Measurements from ENCODE around the gene CST5.
"Not testable (repeated sequence)": the region's sequence is repeated elsewhere in the genome, so short reads cannot be mapped to it uniquely, and the experiment has no call there.

The CST5 gene, protein sequence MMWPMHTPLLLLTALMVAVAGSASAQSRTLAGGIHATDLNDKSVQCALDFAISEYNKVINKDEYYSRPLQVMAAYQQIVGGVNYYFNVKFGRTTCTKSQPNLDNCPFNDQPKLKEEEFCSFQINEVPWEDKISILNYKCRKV

DNA sequence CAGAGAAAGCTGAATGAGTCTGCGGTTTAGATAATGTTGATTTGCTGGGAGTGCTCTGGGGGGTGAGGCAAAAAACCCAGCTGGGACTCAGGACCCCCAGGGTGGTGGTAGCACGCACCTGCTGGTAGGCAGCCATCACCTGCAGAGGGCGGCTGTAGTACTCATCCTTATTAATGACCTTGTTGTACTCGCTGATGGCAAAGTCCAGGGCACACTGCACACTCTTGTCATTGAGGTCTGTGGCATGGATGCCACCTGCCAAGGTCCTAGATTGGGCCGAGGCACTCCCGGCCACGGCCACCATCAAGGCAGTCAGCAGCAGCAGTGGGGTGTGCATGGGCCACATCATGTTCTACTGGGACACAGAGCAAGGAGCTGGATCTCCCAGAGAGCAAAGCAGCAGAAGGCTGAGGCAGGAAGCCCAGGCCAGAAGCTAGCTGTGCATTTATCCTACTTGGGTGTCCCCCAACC, at the start of gene CST5:
Gene CST5 (minus strand): TSS at position 421 of the 471 bp plus-strand sequence. CDS start 72 bp downstream, at position 349.
- DNase-seq (ENCODE audit: low read depth in 1 of 2, low spot score in 1 of 2), result no peak

DNA sequence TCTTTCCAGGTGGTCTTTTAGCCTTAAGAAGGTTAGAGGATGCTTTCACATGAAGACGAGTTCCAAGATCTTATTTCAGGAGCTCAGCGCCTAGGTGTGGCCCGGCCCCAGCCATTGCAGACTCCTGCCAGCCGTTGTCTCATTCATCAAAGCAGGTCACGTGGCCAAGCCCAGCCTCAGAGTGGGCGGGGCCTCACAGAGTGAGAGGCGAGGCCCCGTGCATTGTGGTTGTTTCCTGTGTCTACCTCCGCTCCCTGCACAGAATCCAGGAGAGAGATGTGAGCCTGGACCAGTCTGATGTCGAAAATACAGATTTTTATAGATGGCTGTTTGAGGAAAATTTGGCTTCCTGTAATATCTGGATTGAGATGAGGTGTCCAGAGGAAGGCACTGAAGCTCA, 49.2 kb upstream of the CST5 start:
- no peak for DNase-seq (ENCODE audit: low read depth in 1 of 2, low spot score in 1 of 2)

DNA sequence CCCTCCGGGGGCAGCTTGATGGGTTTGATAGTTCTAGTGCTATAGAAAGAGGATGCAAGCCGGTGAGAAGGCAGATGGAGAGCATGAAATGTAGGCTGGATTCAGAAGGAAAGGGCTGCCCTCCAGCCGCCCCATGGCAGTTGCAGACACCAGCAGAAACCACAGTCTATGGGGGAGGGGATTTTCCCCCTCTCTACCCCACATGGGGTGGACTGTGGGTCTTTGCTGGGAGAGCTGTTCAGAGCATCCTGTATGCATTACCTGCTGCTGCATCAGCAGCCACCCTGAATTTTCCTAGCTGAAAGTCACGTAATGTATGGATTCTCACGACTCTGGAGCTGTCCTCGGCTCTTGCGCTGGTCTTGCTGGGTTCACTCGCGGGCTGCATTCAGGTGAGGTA, 48.8 kb upstream of the CST5 start:
- DNase-seq (ENCODE audit: low read depth in 1 of 2, low spot score in 1 of 2), result no peak

DNA sequence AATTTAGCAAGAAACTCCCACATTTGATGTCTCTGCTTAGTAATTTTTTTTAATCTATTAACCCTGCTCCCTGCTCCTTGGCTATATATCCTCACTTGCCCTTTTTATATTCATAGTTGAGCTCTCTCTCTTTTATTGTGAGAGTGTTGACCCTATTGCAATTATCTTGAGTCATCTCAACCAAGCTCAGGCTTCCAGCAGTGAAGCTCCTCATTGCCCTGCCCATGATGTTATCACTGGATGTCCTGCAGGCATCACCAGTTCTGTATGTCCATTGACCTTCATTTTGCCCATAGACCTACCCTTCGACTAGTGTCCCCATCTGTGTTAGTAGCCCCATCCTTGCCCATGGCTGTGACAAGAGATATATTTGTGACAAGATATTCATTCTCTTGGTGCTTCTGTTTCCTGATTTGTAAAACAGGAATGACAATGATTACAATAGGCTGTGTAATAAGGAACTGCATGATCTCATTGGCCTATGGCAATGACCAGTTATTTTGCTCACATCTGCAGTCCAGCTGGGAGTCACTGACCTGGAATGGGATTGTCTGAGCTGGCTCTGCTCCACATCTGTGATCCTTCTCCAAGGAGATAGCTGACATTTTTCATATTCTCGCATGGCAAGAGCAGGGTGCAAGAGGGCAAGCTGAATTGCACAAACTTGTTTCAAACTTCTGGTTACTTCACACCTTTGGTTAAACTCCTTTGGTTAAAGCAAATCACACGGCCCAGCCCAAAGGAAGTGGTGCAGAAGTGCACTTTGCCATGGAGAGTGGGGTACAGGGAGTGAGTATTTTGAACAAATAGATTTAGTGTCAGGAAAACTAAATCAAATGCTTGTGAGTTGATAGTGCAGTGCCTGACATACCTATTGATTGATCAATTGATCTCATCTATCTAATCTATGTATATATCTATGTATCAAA, 47.7 kb upstream of the CST5 start:
- DNase-seq (ENCODE audit: low read depth in 1 of 2, low spot score in 1 of 2), result no peak

DNA sequence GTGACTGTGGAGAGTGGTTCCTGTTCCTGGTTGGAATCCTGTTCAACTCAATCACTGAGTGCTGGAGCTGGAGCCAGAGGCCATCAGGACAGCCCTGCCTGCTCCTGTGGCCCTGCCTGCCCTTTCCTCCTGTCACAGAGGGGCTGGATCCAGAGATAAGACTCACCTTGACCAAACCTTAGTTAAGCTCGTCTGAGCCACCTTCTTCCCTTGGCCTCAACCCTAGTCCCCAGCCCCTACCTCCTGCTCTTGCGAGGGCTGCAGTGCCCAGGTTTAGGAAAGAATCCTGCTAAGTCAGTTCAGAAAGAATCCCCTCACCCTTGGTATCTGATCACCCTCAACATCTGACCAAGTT, 47.0 kb upstream of the CST5 start:
- DNase-seq (ENCODE audit: low read depth in 1 of 2, low spot score in 1 of 2), result no peak

DNA sequence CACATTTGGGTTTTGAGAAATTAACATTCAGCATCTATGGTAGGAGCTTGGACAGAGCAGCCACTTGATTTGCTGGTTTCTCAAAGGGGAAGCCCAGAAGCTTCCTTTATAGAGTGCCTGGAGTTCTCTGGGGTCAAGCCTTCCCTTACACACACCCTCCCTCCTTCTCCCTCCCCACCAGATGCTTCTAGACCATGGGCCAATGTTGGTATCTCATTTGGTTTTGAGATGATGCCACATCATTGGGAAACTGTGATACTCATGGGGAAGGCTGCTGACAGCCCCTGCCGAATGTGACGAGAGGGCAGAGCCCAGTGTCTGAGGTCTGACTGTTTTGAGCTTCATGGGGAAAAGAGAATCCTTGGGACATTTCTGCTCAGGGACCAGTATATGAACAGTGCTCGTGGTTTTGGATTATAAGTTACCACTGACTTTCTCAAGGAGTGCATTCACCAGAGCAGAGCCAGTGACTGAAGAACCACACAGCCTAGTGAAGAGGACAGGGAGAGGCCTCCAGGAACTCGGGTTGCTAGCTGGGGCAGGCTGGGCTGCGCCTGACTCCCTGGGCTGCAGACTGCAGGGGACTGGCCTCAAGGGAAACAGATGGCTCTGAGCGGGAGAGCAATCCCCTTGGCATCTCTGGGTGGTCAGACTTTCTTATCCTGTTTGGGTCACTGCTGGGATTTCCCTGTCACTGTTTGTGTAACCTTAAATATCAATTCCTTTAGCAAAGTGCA, 46.4 kb upstream of the CST5 start:
- DNase-seq (ENCODE audit: low read depth in 1 of 2, low spot score in 1 of 2), result no peak

DNA sequence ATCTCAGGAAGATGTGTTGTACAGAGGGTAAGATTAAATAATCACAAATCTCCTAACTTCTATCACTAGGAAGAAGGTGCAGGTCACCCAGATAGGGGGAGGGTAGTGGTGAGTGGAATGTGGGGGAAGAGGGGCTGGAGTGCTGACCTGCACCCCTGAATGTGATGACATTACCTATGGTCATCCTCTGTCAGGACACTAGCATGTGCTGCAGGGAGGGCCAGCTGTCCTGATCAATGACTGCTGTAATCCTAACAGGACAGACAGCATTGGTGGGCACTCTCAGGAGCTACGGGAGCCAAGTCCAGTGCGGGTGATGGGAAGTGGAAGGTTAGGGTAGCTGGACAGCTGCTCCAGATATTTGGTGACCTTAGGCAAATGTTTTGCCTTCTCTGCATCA, 45.2 kb upstream of the CST5 start:
- DNase-seq (ENCODE audit: low read depth in 1 of 2, low spot score in 1 of 2), result no peak

DNA sequence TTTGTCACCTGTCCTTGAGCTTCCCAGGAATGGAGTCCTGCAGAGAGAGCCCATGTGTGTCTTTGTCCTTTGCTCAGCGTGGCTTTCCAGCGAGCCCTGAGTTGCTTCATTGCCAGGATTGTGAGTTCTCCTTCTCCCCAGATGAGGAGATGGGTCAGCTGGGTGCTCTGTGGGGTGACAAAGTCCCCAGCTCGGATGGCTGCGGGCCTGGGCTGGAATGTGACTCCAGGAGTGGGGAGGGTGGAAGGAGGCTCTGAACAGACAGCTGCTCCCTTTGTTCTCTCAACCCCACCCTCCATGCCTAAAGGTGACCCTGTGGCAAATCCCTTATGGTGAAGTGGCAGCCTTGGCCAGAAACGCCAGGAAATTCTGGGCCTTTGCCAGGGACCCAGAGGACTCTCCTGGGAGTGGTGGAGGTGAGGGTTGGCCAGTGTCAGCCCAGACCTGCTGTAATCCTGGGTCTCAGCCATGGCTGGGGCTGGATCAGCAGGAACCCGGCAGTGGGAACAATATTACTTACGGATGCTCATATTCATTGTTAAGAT, 44.4 kb upstream of the CST5 start:
- no peak for DNase-seq (ENCODE audit: low read depth in 1 of 2, low spot score in 1 of 2)

DNA sequence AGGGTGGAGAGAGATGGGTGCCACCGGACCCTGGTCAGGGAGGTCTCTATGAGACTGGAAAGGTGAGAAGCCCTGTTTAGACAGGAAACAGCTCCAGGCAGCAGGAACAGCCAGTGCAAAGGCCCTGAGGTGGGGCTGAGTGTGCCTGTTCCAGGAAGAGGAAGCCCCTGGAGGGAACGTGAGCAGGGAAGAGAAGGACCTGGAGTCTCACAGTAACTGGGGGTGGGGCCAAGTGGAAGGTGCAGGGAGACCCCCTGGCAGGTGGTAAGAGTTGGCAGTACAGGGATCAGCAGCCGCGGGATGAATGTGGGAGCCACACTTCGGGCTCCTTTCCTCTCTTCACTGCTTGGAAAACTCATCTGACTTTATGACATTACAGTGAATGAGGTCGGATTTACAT, 43.8 kb upstream of the CST5 start:
- no peak for DNase-seq (ENCODE audit: low read depth in 1 of 2, low spot score in 1 of 2)

DNA sequence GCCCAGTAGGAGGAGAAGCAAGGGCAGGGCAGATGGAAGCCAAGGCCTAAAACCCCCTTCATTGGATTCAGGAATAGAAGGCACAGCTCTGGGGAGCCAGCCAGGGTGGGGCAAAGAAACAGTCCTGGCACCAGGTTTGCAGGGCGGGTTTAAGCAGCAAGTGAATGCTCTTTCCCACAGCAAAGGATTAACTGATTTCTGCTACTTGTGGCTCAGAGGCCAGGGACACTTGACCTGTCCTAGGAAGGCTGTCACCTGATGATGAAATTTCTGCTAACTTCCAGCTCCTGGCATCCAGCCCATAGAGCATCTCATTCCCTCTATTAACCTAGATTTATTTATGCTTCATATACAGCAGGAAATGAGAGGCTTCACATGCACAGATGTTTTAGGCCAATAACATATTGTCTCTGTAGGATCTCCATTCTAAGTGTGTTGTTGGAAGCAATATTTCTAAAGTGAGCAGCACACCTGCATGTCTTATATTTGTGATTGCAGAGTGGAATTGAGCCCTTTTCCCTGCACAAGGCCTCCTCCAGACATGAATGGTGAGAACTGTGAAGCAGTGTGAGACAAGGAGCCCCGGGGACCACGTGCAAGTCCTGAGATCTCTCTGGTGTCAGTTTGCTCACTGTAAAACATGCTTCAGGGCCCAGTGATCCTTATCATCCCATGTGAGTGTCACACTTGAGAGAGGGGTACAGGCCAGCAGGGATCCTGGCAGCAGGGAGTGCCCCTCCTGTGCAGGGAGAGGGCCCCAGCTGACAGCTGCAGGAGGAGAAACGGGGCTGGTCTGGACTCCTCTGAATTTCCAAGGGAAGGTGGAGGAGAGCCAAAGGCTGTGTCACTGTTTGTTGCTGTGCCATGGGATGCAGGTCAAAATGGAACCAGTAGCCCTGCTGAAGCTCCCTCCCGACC, 41.1 kb upstream of the CST5 start:
- no peak for DNase-seq (ENCODE audit: low read depth in 1 of 2, low spot score in 1 of 2)

DNA sequence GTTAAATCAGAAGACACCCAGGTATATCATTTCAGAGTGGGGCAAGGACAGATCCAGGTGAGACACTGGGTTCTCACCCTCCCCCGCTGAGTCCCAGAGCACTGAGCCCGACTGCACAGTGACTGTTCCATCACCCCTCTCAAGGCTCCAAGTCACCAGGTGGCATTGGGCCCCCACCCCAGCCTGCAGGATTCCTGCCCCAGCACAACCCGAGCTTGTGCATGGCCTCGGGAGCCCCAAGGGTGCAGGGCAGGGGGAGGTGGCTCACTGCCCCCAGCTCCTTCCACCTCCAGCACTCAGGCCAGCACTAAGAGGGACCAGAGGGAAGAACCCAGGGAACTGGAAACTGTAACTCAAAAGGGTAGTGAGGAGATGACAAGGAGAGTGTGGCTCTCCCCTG, 39.3 kb upstream of the CST5 start:
- no peak for DNase-seq (ENCODE audit: low read depth in 1 of 2, low spot score in 1 of 2)

DNA sequence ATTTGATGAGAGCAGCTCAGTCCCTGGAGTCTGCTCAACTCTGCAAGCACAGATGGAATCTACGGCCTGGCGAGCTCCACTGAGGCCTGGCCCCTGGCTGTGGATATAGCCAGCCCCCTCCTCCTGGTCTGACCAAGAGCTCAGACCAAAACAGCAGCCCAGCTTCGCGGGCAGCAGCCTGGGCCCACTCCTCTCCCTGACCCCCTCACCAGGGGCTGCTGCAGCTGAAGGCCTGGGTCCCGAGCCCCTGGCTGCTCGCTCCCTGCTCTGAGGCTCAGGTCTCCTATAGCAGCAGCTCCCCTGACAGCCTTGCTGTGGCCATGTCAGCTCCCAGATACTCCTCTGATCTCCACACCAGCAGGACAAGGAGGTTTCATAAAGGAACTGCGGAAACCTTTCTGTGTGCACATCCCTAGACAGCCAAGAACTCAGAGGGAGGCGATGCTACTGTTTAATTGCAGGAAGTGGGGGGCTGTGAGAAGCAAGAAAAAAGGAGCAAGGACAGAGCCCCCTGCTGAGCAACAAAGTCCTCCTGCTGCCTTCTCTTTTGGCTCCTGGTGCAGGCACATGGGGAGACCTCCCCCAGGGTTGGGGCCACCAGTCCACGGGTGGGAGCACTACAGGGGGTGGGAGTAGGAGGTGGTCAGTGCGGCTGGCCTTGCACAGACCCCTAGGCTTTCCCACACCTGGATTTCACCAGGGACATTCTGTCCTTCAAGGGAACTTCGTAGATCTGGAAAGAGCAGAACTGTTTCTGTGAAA, 38.7 kb upstream of the CST5 start:
- DNase-seq (ENCODE audit: low read depth in 1 of 2, low spot score in 1 of 2), result no peak

DNA sequence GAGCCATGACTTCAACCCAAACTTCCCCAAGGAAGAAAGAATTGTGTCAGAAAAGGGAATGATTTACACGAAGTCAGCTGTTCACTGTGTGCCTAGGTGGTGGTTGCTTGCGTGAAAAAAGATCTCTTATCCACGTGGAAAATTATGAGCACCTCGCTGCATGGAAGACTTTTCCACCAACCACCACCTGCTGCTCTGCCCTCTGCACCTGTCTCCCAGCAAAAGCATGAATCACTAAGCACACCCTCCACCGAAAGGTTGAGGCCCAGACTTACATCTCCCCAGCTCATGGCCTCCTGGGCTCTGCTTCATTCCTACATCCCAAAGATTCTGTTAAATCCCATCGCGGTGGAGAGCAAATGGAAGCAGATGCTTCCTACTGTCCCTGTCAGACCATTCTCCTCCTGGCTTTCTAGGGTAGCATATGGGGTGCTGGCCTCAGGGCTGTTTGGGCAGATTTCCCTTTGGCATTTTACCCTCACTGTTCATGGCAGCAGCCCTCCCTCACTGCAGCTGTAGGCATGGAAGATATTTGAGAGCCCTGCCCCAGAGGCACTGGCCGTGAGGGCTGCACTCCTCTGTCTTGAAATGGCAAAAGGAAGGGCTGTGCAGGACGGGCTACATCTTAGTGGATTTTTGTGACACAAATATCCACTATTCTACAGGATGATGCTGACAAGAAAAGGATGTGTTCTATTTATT, 37.6 kb upstream of the CST5 start:
- DNase-seq (ENCODE audit: low read depth in 1 of 2, low spot score in 1 of 2), result no peak

DNA sequence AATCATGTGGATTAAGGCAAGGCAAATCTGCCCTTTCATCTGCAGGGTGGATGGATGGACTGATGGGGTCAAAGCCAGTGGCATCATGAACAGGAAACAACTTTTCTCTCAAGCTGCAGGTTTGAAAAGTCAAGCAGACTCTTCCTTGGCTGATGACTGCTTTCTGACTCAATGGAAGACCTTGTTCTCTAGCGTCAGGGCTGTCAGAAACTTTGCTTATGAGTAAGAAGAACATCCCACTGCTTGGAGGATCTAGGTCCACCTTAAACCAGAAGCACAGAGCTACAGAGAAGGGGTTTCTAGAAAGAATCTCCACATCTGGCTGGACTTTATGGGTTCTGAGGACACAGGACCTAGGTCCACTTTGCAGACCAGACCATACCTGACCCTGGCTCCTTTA, 36.3 kb upstream of the CST5 start:
- DNase-seq (ENCODE audit: low read depth in 1 of 2, low spot score in 1 of 2), result no peak

DNA sequence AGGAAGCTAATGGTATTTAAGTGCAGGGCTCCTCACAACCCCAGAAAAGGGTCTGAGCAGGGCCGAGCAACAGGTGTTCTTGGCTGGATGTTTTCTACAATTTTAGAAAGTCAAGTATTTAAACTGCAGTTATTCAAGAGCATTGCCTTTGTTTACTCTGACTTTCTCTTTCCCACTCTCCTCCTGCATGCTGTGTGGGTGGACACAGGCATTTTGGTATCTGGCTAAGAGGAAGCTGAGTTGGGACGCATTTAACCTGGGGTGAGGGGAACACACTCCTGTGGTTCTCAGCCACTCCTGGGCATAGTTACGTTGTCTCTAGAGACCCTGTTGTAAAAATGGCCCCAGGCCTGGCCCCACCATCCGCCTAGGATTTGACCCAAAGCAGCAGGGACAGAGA, 34.9 kb upstream of the CST5 start:
- not testable (repeated sequence) for DNase-seq (ENCODE audit: low read depth in 1 of 2, low spot score in 1 of 2)

DNA sequence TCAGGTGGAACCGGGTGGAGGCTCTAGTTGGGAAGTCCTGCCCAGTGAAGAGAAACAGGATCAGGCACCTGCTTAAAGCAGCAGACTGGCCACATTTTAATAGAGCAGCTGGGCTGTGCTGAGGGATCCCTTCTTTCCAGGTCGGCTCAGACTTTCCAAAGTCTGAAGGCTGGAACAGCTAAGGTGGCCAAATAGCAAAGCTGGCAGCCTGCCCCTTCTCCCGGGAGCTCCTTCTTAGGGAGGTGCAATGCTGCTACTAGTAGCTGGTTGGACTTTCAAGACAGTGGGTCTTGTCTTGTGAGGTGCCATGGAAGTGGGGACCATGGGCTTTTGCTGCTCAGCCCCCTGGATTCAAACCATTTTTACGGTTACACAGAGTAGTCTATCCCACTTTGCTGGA, 30.7 kb upstream of the CST5 start:
- DNase-seq (ENCODE audit: low read depth in 1 of 2, low spot score in 1 of 2), result no peak

DNA sequence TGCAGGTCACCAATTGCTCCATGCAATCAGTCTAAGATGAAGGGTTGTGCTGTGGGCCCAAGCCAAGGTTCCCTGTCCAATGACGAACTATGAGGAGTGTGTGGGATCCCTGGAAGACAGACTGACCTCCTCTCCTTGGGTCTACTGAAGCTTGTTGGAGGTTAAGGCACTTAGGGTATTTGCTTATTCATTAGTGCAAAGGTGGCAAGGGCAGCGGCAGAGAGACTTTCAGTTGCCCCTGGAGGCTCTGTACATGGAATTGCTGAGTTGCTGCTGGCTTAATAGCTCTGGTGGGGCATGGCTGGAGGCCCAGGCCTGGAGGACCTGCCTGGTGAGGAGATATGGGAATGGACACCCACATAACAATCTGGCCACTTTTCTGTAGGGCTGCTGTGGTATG, 29.8 kb upstream of the CST5 start:
- no peak for DNase-seq (ENCODE audit: low read depth in 1 of 2, low spot score in 1 of 2)

DNA sequence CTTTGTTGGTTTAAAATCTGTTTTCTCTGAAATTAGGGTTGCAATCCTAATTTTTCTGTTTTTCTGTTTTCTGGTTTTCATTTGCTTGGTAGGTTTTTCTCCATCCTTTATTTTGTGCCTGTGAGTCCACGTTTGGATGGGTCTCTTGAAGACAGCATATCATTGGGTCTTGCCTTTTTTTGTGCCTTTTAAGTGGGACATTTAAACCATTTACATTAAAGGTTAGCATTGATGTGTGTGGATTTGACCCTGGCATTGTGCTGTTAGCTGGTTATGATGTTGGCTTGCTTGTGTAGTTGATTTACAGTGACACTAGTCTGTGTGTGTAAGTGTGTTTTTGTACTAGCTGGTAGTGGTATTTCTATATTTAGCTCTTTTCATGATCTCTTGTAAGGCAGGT, 28.0 kb upstream of the CST5 start:
- no peak for DNase-seq (ENCODE audit: low read depth in 1 of 2, low spot score in 1 of 2)

DNA sequence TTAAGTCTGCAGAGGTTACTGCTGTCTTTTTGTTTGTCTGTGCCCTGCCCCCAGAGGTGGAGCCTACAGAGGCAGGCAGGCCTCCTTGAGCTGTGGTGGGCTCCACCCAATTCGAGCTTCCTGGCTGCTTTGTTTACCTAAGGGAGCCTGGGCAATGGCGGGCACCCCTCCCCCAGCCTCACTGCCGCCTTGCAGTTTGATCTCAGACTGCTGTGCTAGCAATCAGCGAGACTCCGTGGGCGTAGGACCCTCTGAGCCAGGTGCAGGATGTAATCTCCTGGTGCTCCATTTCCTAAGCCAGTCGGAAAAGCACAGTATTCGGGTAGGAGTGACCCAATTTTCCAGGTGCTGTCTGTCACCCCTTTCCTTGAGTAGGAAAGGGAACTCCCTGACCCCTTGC, 22.8 kb upstream of the CST5 start:
- not testable (repeated sequence) for DNase-seq (ENCODE audit: low read depth in 1 of 2, low spot score in 1 of 2)
